HepG2 (cell line): Measurements from ENCODE around the gene RGS19. TPM values are rescaled to one million over a fixed set of nuclear protein-coding genes. Genes with fewer than 3 reads are reported as not detected.
A peak's percentile ranks its signal among the peaks of the same experiment; 100 is the strongest.

Source experiments
- ARNT2 ChIP-seq: sonication (generic); formaldehyde crosslinking; IDR thresholded peaks from 2 replicates; pipeline ENCODE4 v1.8.0; 2022; ENCODE audit warnings: mild to moderate bottlenecking, low read depth, missing genetic modification reagents, moderate library complexity
- ARNTL ChIP-seq: sonication (generic); formaldehyde crosslinking; IDR thresholded peaks from 2 replicates; pipeline ENCODE4 v1.4.0; 2020; ENCODE audit warnings: mild to moderate bottlenecking, missing genetic modification reagents
- ESRRA ChIP-seq: sonication (generic); formaldehyde crosslinking; IDR thresholded peaks from 2 replicates; pipeline ENCODE4 v1.5.1; 2020; ENCODE audit warnings: mild to moderate bottlenecking, low read depth, missing genetic modification reagents
- ETV5 ChIP-seq: IDR thresholded peaks from 2 replicates; pipeline ENCODE4 v1.6.1; 2018; ENCODE audit warnings: missing biosample characterization, missing genetic modification reagents, inconsistent platforms, borderline replicate concordance
- FOXM1 ChIP-seq: sonication (generic); formaldehyde crosslinking; IDR thresholded peaks from 2 replicates; pipeline ENCODE4 v1.5.0; 2020; ENCODE audit warnings: missing genetic modification reagents
- FOXP1 ChIP-seq, 2 experiments: fragments of 450-650 bp in 1 of 2; IDR thresholded peaks; 2 replicates each; pipeline ENCODE4 v1.6.1; 2017 to 2018; ENCODE audit warnings: antibody characterized with exemption in 1 of 2
- KLF15 ChIP-seq: sonication (generic); formaldehyde crosslinking; IDR thresholded peaks from 2 replicates; pipeline ENCODE4 v1.8.1; 2023; ENCODE audit warnings: borderline replicate concordance, mild to moderate bottlenecking, inconsistent platforms, missing genetic modification reagents, mixed read lengths
- MXI1 ChIP-seq: IDR thresholded peaks from 3 replicates; pipeline ENCODE4 v1.6.1; 2012; ENCODE audit warnings: low read depth, low read length, inconsistent platforms, borderline replicate concordance
- NFKBIZ ChIP-seq: IDR thresholded peaks from 2 replicates; pipeline ENCODE4 v1.6.1; 2018; ENCODE audit warnings: missing genetic modification reagents, missing compliant biosample characterization
- PAX8 ChIP-seq: sonication (generic); formaldehyde crosslinking; IDR thresholded peaks from 2 replicates; pipeline ENCODE4 v1.8.0; 2022; ENCODE audit warnings: mild to moderate bottlenecking, missing genetic modification reagents, borderline replicate concordance
- RAD51 ChIP-seq: fragments of 450-650 bp; IDR thresholded peaks from 2 replicates; pipeline ENCODE4 v1.6.1; 2016; ENCODE audit warnings: borderline replicate concordance
- STAT5B ChIP-seq: sonication (generic); formaldehyde crosslinking; IDR thresholded peaks from 2 replicates; pipeline ENCODE4 v1.4.0; 2020; ENCODE audit warnings: missing genetic modification reagents
- ZNF362 ChIP-seq: sonication (generic); formaldehyde crosslinking; IDR thresholded peaks from 2 replicates; pipeline ENCODE4 v1.4.0; 2020; ENCODE audit warnings: missing genetic modification reagents, mild to moderate bottlenecking, borderline replicate concordance
- ZNF383 ChIP-seq: sonication (generic); formaldehyde crosslinking; IDR thresholded peaks from 2 replicates; pipeline ENCODE4 v1.4.0; 2020; ENCODE audit warnings: missing genetic modification reagents, mild to moderate bottlenecking, borderline replicate concordance
- ZNF503 ChIP-seq: sonication (generic); formaldehyde crosslinking; IDR thresholded peaks from 2 replicates; pipeline ENCODE4 v1.4.0; 2020; ENCODE audit warnings: missing genetic modification reagents
- ZNF615 ChIP-seq: sonication (generic); formaldehyde crosslinking; IDR thresholded peaks from 2 replicates; pipeline ENCODE4 v1.5.0; 2020; ENCODE audit warnings: mild to moderate bottlenecking, missing genetic modification reagents, borderline replicate concordance
- ZNF724P ChIP-seq: sonication (generic); formaldehyde crosslinking; IDR thresholded peaks from 2 replicates; pipeline ENCODE4 v1.8.0; 2022; ENCODE audit warnings: missing genetic modification reagents, borderline replicate concordance
- ZSCAN12 ChIP-seq: sonication (generic); formaldehyde crosslinking; IDR thresholded peaks from 2 replicates; pipeline ENCODE4 v1.9.0; 2021; ENCODE audit warnings: mild to moderate bottlenecking, missing genetic modification reagents
- polyA plus RNA-seq, 8 experiments: library from polyadenylated mRNA; depleted of rRNA in 3 of 8; stranded (reverse) in 7 of 8; unstranded in 1 of 8; fragments of >200 nt; fragmentation: Illumina TruSeq in 4 of 8; extraction: Trizol in 4 of 8; gene quantifications; 2 replicates each; pipeline versions ENCODE4 v1.2.1 to v1.2.3, GENCODE V29; 2011 to 2016; ENCODE audit warnings: low read depth in 4 of 8, missing spikeins in 1 of 8, mixed read lengths in 1 of 8; ENCODE audit not compliant: insufficient read depth in 1 of 8
- total RNA-seq, 5 experiments: library from RNA; depleted of rRNA; stranded (reverse); fragments of >200 nt; fragmentation: Illumina TruSeq; extraction: Trizol; gene quantifications; 2 replicates each; pipeline ENCODE4 v1.2.3, GENCODE V29; 2016; ENCODE audit warnings: low read depth in 1 of 5
- TF ChIP-seq, protein P1 (sequence below): IDR thresholded peaks from 2 replicates; pipeline ENCODE4 v1.6.1; 2012; ENCODE audit warnings: inconsistent platforms
- TF ChIP-seq, protein P2 (sequence below): sonication (generic); formaldehyde crosslinking; IDR thresholded peaks from 2 replicates; pipeline ENCODE4 v1.4.0; 2020; ENCODE audit warnings: missing genetic modification reagents, borderline replicate concordance

Gene RGS19
- total and polyA plus RNA-seq, 2 of the 13 experiments (the other 11 are each of a cell fraction or from before 2014, with no cell fraction given) = 10.7 to 11.9 TPM

GRCh38 chr20:64052987-64053840, 26.1 kb downstream of the RGS19 start (continued):
- TF ChIP-seq ZNF503 (CRISPR knock-in tag) = no peak
- no peak for TF ChIP-seq RAD51
- TF ChIP-seq ZNF383 = no peak
- TF ChIP-seq KLF15 = no peak
- no peak for TF ChIP-seq ZNF615 (CRISPR knock-in tag)
- TF ChIP-seq, protein P1, sequence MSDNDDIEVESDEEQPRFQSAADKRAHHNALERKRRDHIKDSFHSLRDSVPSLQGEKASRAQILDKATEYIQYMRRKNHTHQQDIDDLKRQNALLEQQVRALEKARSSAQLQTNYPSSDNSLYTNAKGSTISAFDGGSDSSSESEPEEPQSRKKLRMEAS = peak; percentile 97
- TF ChIP-seq ESRRA = 0 out of 2 replicates have a peak, but pooled peaks have one; percentile 25
- no peak for TF ChIP-seq NFKBIZ (CRISPR knock-in tag)
- TF ChIP-seq ZNF724P = peak; percentile 94
- no peak for TF ChIP-seq FOXM1 (CRISPR knock-in tag)
- no peak for TF ChIP-seq PAX8 (CRISPR knock-in tag)
- TF ChIP-seq FOXP1 (IDR thresholded peaks at IDR 0.05) = no peak
- 0 out of 2 replicates have a peak, but pooled peaks have one; percentile 33 for TF ChIP-seq FOXP1 (CRISPR knock-in tag; IDR thresholded peaks at IDR 0.05)
- TF ChIP-seq ARNTL (CRISPR knock-in tag) = 0 out of 2 replicates have a peak, but pooled peaks have one; percentile 38
- TF ChIP-seq ARNT2 (CRISPR knock-in tag) = peak; percentile 63
- TF ChIP-seq ZNF362 (CRISPR knock-in tag) = 0 out of 2 replicates have a peak, but pooled peaks have one; percentile 20
- TF ChIP-seq, protein P2, sequence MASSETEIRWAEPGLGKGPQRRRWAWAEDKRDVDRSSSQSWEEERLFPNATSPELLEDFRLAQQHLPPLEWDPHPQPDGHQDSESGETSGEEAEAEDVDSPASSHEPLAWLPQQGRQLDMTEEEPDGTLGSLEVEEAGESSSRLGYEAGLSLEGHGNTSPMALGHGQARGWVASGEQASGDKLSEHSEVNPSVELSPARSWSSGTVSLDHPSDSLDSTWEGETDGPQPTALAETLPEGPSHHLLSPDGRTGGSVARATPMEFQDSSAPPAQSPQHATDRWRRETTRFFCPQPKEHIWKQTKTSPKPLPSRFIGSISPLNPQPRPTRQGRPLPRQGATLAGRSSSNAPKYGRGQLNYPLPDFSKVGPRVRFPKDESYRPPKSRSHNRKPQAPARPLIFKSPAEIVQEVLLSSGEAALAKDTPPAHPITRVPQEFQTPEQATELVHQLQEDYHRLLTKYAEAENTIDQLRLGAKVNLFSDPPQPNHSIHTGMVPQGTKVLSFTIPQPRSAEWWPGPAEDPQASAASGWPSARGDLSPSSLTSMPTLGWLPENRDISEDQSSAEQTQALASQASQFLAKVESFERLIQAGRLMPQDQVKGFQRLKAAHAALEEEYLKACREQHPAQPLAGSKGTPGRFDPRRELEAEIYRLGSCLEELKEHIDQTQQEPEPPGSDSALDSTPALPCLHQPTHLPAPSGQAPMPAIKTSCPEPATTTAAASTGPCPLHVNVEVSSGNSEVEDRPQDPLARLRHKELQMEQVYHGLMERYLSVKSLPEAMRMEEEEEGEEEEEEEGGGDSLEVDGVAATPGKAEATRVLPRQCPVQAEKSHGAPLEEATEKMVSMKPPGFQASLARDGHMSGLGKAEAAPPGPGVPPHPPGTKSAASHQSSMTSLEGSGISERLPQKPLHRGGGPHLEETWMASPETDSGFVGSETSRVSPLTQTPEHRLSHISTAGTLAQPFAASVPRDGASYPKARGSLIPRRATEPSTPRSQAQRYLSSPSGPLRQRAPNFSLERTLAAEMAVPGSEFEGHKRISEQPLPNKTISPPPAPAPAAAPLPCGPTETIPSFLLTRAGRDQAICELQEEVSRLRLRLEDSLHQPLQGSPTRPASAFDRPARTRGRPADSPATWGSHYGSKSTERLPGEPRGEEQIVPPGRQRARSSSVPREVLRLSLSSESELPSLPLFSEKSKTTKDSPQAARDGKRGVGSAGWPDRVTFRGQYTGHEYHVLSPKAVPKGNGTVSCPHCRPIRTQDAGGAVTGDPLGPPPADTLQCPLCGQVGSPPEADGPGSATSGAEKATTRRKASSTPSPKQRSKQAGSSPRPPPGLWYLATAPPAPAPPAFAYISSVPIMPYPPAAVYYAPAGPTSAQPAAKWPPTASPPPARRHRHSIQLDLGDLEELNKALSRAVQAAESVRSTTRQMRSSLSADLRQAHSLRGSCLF (CRISPR knock-in tag) = no peak
- peak; percentile 32; the same call in 1 of the 3 replicates for TF ChIP-seq MXI1
- TF ChIP-seq ZSCAN12 = no peak; the same call in 1 of the 2 replicates
- TF ChIP-seq ETV5 = peak; percentile 76; the same call in 1 of the 2 replicates
- TF ChIP-seq STAT5B (CRISPR knock-in tag) = no peak
